Ovary (tissue), 9 donors: ENCODE results near the gene CLN6. TPM values are rescaled to one million over a fixed set of nuclear protein-coding genes. Genes with fewer than 3 reads are reported as not detected.
A peak's percentile ranks its signal among the peaks of the same experiment; 100 is the strongest.

Experiments used
- DNase-seq, 5 donors: peaks; one replicate each; pipeline ENCODE4 v3.0.0-alpha.2; 2019 to 2020
- H3K27ac ChIP-seq, 2 donors: fragments of 200-600 bp; one replicate each; pipeline versions ENCODE4 v1.5.1 to v1.8.0; 2019 to 2022
- H3K27me3 ChIP-seq: fragments of 200-600 bp; one replicate; pipeline ENCODE4 v1.8.0; 2022
- H3K36me3 ChIP-seq: fragments of 200-600 bp; sonication (generic); one replicate; pipeline ENCODE4 v1.5.1; 2019
- H3K4me1 ChIP-seq: one replicate; pipeline ENCODE4 v1.8.1; 2013; ENCODE audit warnings: mild to moderate bottlenecking, moderate library complexity; ENCODE audit not compliant: insufficient read depth
- H3K4me3 ChIP-seq: fragments of 200-600 bp; sonication (generic); one replicate; pipeline ENCODE4 v1.5.1; 2017
- H3K9me3 ChIP-seq, 2 donors: fragments of 200-600 bp in 1 of 2; sonication (generic) in 1 of 2; one replicate each; pipeline versions ENCODE4 v1.5.1 to v1.8.1; 2013 to 2019; ENCODE audit warnings: mild to moderate bottlenecking in 1 of 2, moderate library complexity in 1 of 2
- EP300 ChIP-seq: sonication (generic); formaldehyde crosslinking; IDR thresholded peaks from one replicate; pipeline ENCODE4 v1.6.1; 2017; ENCODE audit warnings: antibody characterized with exemption
- POLR2A ChIP-seq: fragments of 450-650 bp; IDR thresholded peaks from one replicate; pipeline ENCODE4 v1.6.1; 2017; ENCODE audit warnings: antibody characterized with exemption, mild to moderate bottlenecking, moderate library complexity
- WGBS, 3 donors: extraction: QIAGEN DNeasy Blood & Tissue Kit in 1 of 3; methylation state at CpG; one replicate each; pipeline versions ENCODE4 v1.1.5 to v1.1.7; 2013 to 2017; 5-methylcytosine and 5-hydroxymethylcytosine counted together
- intact Hi-C, 4 donors: fragments of 100-400 bp; cut with DNase I; formaldehyde crosslinking; loops; one replicate each; pipeline versions ENCODE4 v1.11.0 to v1.15.1; 2022 to 2023
- polyA plus RNA-seq, 2 donors: library from polyadenylated mRNA; stranded (reverse); fragments of 200-250 nt in 1 of 2; fragments of 350-450 nt in 1 of 2; fragmentation: Illumina TruSeq in 1 of 2; extraction: RNeasy Lipid Tissue Mini Kit (QIAGEN cat#74804) in 1 of 2; gene quantifications; one replicate each; pipeline ENCODE4 v1.2.3, GENCODE V29; 2013 to 2014
- total RNA-seq, 7 donors: library from RNA; depleted of rRNA in 2 of 7; stranded (reverse); fragments of >200 nt in 2 of 7; fragmentation: NEBNext Ultra II Directional in 3 of 7; extraction: Animal tissue kit (Norgen Biotek cat#: 25700) in 3 of 7; gene quantifications; one replicate each; pipeline versions ENCODE4 v1.1.0 to v1.2.4, GENCODE V29; 2016 to 2023
- TF ChIP-seq, protein P1 (sequence below), 3 donors: fragments of 450-650 bp in 2 of 3; fragments of 200-600 bp in 1 of 3; IDR thresholded peaks; one replicate each; pipeline versions ENCODE4 v1.5.1 to v1.8.0; 2016 to 2022; ENCODE audit warnings: antibody characterized with exemption in 3 of 3, mild to moderate bottlenecking in 1 of 3
- donor health status: DM: no; HTN: no; CAD: no; lungs with moderate emphysema.
- donor health status: DM: no; HTN: no; CAD: no.
- donor health status: Bipolar disorder and iron deficiency.
- donor health status: DM: yes; HTN: yes; CAD: no.
- donor health status: DM: no; HTN: no; CAD: no.
- donor health status: DM: yes; HTN: yes; CAD: no.

The CLN6 gene
- total and polyA plus RNA-seq, 9 donors, result 6.3 to 21.8 (median 12.0) TPM

DNA sequence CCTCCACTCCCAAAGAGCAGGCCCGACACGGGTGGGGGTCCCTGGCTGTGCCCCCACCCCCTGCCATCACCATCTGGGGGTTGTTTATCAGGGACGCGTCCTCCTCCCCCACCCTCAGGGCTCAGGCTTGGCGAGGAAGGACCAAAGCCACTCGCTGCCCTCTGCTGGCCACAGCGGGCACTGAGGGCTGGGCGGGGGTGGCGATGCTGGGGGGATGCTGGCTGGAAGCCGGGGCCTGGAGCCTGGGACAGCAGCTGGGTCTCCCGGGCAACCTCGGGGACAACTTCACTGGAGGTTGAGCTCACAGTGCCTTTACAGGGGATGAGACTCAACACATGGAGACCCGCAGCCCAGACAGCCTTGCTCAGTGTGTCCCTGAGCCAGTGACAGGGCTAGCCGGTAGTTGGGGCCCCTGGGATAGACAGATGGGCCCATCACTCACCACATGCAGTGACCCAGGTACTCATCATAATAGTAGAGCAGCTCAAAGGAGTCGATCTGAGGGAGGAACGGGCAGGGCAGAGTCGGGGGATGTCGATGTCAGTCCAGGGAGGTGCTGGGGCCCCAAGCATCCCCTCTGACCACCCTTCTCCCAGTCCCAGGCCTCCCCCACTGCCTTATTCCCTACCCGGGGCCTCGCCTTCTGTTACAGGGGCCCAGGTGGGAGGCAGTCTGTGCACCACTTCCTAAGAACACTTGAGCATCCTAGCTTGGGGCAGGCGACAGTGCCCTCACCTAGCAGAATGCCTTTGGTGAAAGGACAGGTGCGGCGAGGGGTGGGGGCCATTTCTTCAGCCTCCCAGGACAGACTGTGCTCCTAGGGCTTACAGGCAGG lies 18.5 kb downstream of the CLN6 start:
- no peaks in the 10 kb centered on the region for H3K4me1 ChIP-seq
- intact Hi-C loops, result loop anchor here in 2 of 4 donors (1.0 to 10.0 kb wide), 3 partner anchors 156 to 349 kb away; partner anchors contain the start of gene PIAS1 (in 1 of the 2)
- H3K27ac ChIP-seq, result no peak overlapping the region
- H3K36me3 ChIP-seq, result no peaks in the 10 kb centered on the region
- H3K9me3 ChIP-seq, result no peaks in the 10 kb centered on the region
- H3K27me3 ChIP-seq, result no peaks in the 10 kb centered on the region
- peak overlapping the region; percentile 18 for H3K4me3 ChIP-seq
- 32 to 44% (median 34%) methylated on average over 19 to 23 of the region's 23 CpGs for WGBS, 3 donors
- peak; percentile 72 to 86 (median 80) for DNase-seq
- TF ChIP-seq POLR2A (no peak), EP300 (no peak)
- TF ChIP-seq, protein P1, sequence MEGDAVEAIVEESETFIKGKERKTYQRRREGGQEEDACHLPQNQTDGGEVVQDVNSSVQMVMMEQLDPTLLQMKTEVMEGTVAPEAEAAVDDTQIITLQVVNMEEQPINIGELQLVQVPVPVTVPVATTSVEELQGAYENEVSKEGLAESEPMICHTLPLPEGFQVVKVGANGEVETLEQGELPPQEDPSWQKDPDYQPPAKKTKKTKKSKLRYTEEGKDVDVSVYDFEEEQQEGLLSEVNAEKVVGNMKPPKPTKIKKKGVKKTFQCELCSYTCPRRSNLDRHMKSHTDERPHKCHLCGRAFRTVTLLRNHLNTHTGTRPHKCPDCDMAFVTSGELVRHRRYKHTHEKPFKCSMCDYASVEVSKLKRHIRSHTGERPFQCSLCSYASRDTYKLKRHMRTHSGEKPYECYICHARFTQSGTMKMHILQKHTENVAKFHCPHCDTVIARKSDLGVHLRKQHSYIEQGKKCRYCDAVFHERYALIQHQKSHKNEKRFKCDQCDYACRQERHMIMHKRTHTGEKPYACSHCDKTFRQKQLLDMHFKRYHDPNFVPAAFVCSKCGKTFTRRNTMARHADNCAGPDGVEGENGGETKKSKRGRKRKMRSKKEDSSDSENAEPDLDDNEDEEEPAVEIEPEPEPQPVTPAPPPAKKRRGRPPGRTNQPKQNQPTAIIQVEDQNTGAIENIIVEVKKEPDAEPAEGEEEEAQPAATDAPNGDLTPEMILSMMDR (IDR thresholded peaks at IDR 0.05), result peak; percentile 57 to 92 (median 87)

DNA sequence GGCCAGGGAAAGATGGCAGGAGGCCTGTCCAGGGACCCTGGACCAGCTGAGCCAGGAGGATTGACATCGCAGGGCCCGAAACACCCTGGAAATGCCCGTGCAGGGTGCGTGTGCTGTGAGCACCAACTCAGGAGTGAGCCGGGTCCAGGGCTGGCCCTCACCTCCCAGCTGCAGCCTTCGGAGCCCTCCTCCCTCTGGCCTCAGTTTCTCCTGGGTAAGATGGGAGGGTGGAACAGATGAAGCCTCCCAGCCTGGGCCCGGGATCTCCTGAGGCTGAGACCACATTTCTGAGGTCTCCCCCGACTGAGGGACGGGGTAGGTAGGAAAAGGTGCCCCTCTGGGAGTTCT lies 19.1 kb downstream of the CLN6 start:
- intact Hi-C loops, result loop anchor here in 2 of 4 donors (1.0 to 10.0 kb wide), 3 partner anchors 156 to 348 kb away; partner anchors contain the start of gene PIAS1 (in 1 of the 2)
- Histone ChIP-seq H3K27ac (no peak overlapping the region), H3K36me3 (no peaks in the 10 kb centered on the region), H3K9me3 (no peaks in the 10 kb centered on the region), H3K4me3 (peak overlapping the region; percentile 18), H3K27me3 (no peaks in the 10 kb centered on the region), H3K4me1 (peaks cover 1% of the 10 kb centered on the region)
- DNase-seq, result no peak
- WGBS, 3 donors, result 60 to 75% (median 65%) methylated on average over 7 to 9 of the region's 9 CpGs
- no peak for TF ChIP-seq EP300
- TF ChIP-seq POLR2A, result no peak
- TF ChIP-seq, protein P1 (IDR thresholded peaks at IDR 0.05), result no peak

GRCh38 chr15:68209735-68210408 lies 19.7 kb downstream of the CLN6 start:
- Histone ChIP-seq H3K27me3 (no peaks in the 10 kb centered on the region), H3K27ac (no peak overlapping the region), H3K9me3 (no peaks in the 10 kb centered on the region), H3K4me1 (peaks cover 6% of the 10 kb centered on the region), H3K4me3 (no peak overlapping the region), H3K36me3 (no peaks in the 10 kb centered on the region)
- no peak for DNase-seq
- no peak for TF ChIP-seq POLR2A
- TF ChIP-seq, protein P1 (IDR thresholded peaks at IDR 0.05), result no peak
- no peak for TF ChIP-seq EP300
- 85 to 90% (median 86%) methylated on average over 13 of the region's 13 CpGs for WGBS, 3 donors
- intact Hi-C loops, result loop anchor here in 2 of 4 donors (1.0 to 10.0 kb wide), 3 partner anchors 155 to 348 kb away; partner anchors contain the start of gene PIAS1 (in 1 of the 2)

- H3K4me3 ChIP-seq, result no peak overlapping the region
- H3K4me1 ChIP-seq, result peaks cover 9% of the 10 kb centered on the region
- intact Hi-C loops, result no loop called here
- WGBS, 3 donors, result 90 to 94% (median 91%) methylated on average over 7 of the region's 7 CpGs
- no peak overlapping the region for H3K27ac ChIP-seq
- H3K36me3 ChIP-seq, result no peaks in the 10 kb centered on the region
- TF ChIP-seq EP300, result no peak
- TF ChIP-seq, protein P1 (IDR thresholded peaks at IDR 0.05), result no peak
- TF ChIP-seq POLR2A, result no peak
- H3K27me3 ChIP-seq, result no peaks in the 10 kb centered on the region
- no peak for DNase-seq
- H3K9me3 ChIP-seq, result no peaks in the 10 kb centered on the region
These were observed 20.3 kb downstream of the CLN6 start for GRCh38 chr15:68209272-68209671.
